HG02642 (cell line): ENCODE measurements around the gene RXFP2.

Source experiments
- ATAC-seq: cut with Tn5 transposase; IDR thresholded peaks from one replicate; pipeline ENCODE4 v1.9.1; 2021; ENCODE audit warnings: mild to moderate bottlenecking; ENCODE audit not compliant: unreplicated experiment, poor library complexity

RXFP2 gene

DNA sequence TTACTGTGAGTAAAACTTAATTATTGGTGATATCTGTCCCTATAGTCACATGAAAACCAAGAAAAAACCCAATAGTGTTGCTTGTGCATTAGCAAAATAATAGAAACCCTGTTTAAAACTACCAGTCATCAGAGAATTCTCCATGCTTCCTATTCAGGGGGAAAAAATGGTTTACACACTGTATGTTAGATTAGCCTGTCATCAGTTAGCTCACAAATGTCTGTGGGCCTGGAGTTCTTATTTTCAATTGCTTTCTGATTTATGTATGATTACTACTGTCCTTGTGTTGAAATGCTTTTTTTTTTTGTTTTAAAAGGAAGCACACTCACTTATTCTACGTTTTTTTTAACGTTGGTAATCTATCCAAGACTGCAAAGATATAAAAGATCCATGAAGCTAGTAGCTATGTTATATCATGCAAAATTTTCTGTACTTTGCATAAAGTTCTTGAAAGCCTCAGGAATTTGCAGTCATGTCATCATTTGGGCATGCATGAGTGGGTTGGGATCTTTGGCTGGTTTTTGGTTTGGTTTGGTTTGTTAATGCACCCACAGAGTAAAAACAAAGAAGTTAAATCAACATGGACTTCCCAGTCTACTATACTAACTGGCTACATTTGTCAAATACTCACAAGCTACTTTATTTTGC lies 25.9 kb downstream of the RXFP2 start:
- no peak for ATAC-seq

DNA sequence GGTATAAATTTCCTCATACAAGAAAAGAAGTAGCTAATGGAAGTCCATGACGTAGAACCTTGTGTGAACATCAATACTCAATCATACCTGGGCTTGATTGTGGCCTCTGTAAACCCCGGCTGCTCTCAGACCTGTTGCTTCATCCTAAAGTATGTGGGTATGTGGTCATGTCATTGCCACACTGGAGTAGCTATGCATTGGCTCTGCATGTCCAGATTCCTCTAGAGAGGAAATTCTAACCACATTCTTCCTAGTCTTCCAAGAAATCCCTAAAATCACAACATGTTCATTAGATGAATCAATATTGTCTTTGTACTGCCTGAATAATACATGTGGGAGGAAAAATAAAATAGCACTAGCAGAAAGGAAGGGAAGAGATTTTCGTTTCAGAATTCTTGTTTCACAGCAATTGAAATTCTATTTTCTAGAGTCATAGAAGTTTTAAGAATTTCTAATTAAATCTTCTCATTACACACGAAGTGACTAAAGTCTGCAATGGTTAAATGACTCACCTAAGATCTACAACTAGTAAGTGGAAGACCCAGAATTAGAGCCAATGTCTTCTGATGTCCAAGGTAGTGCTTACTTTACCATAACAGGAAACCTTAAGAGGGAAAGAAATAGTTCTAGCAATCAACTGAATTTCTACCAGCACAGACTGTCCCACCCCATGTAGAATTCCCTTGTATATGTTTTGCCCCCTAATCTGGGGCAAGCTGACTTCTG lies 28.0 kb downstream of the RXFP2 start:
- ATAC-seq = no peak

DNA sequence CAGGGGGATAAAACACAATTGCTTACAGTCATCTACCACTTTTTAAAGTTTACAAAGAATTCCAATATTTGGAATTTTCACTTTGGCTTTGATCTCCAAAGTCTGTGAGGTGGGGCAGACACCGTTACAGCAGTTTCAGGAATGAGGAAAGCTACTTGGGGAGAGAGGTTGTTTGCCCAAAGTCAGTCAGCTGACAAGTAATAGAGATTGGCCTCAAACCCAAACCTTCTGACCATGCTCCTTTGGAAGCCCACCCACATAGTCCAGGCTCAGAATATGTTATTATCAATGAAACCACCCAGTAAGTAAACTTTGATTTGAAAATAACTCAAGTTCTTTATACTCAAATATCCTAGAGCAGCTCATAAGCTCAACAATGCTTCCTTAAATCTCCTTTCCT lies 29.0 kb downstream of the RXFP2 start:
- ATAC-seq = no peak

DNA sequence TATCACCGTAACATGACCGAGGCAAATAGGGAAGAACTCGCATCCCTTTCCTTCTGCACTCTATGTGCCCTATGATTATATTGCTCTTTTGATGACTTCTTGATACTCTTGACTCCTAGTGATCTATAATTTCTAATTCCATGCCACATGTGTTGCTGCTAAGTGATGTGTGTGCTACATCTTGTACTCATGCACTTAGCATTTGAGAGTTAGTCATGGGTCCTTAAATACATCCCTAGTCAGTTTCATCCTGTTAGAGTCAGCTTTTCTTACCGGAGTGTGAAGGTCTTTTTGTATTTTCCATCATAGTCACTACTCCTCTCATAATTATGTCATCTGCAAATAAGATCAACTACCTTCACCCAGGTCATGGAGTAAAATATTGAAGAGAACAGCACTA lies 30.2 kb downstream of the RXFP2 start:
- ATAC-seq = no peak

DNA sequence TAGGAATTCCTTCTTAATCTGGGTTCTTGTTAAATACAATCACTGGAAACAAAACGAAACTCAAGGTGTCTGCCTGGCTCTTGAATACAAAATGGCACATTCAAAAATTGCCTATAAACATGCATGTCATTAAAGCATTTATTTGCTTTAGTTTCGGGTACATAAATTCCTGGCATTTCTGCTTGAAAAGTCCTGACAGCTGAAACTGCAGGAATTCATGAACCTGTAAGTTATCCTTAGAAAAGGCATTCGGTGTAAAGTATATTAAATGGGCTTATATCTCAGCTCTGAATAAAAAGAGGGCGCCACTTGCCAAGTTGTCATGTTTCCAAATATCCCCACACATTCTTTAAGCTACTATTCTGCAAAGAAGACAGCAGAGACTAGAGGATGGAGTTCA lies 32.9 kb downstream of the RXFP2 start:
- ATAC-seq = no peak

DNA sequence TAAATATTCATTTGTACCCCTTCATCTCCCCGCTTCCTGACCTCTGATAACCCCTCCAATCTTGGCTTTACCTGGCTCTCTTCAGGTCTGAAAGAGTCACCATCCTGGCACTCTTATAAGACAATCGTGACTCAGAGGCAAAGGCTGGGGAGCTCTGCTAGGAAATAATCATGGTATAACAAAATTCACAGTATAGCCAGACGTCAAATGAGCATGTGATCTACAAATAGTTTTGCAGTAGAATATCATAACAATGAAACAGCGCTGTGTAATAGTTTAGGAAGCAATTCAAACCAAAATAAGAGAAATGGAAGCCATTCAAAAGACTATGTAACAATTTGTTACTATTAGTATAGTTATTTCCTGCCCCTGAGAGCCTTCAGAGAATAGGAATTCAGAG lies 34.2 kb downstream of the RXFP2 start:
- no peak for ATAC-seq

DNA sequence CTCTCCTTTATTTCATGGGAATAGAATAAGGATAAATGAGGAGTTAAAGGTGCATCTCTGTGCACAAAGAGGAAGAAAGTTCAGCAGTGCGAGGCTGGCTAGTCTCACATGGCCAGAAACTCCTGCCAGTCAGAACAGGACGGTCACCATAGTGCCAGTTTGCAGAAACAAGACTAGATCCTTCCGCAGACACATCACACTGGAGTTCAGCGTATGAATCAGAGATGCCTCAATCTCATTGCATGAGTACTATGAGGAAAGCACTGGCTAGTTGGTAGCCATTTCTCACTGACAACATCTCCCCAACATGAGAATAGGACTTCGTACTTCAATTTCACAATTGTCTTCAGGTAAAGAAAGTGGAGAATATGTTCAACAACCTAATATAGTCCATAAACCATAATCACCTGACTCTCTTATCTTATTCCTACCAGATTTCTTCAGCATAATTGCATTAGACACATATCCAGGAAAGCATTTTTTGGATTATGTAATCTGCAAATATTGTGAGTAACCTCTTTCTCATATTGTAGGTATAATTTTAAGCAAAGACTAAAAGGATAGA lies 34.9 kb downstream of the RXFP2 start:
- ATAC-seq = no peak

DNA sequence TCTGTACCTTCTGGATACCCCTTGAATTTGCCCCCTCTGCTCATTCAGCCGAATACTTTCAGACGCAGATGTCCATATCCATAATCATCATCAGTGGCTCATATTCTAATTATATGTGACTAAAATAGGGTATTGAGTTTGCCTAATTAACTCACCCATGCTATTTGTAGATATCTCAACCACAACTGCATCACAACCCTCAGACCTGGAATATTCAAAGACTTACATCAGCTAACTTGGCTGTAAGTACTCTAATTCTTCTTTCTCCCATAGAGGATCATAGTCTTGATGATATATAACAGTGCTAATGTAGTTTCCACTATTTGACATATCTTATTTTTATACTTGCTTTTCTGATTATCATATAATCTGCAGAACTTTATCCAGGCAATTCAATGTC lies 35.8 kb downstream of the RXFP2 start:
- ATAC-seq = no peak

DNA sequence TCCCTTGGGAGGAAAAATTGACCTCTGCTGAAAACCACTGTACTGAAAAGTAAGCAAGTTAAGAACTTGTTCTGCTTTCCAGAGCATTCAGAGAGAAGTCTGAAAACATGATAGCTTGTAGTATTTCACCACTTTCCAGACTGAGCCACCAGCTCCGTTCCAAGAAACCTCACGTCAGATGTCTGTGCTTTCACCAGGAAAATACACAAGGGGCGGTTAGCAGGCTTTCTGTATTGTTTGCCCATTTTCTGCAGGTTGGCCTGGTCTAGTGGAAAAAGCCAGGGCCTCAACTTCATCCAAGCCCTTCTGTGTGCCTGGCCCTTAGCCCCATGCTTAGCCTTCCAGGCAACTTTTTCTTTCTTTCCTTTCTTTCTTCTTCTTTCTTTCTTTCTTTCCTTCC lies 36.4 kb downstream of the RXFP2 start:
- no peak for ATAC-seq

DNA sequence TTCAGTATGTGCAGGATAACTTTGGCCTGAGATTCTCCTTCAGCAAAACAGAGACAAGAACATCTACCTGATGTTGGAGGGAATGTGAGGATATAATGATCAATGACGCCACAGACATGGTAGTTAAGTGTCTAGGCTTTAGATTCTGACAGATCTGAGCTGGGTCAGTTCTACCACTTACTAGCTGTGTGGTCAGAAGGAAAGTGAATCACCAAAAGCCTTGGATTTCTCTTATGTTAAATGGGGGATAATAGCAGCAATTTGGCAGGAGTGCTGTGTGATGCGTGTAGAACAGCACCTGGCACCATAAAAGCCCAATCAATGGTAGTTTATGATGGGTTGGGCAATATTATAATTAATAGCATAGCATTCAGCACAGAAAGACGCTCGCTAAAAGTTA lies 41.7 kb downstream of the RXFP2 start:
- ATAC-seq = no peak

DNA sequence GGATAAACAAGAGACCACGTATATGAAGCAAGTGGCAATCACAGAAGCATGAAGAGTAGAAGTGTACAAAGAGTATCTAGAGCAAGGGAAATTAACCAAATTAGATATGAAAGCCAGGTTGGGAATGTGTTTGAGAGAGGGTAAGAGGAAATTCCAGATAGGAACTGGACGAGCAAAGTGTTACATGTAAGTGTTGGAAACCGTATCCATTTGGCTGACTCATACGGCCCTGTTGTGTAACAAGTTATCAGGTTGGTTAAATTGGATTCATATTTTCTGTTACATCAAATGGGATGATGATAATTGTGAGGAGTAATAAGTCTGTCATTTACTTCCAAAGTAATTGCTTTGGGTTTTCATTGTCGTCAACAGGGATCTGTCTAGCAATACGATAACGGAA lies 46.7 kb downstream of the RXFP2 start:
- ATAC-seq = no peak

DNA sequence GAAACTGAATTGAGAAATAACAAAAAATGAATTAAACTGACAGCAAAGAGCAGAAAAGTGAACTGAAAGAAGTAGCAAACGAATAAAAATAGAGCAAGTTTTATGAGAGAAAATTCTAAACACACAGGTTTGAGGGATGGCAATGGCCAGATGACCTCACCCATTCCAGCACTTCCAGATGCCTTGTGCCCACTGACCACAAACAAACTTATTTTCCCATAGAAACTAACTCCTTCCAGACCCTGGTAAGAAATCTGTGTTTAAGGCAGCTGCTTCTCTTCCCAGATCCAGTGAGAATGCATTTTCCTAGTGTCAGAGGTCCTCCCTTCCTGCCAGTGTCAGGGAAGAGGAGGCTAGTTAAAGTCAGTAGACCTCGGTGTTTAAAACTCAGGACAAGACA lies 51.7 kb downstream of the RXFP2 start:
- ATAC-seq = no peak

DNA sequence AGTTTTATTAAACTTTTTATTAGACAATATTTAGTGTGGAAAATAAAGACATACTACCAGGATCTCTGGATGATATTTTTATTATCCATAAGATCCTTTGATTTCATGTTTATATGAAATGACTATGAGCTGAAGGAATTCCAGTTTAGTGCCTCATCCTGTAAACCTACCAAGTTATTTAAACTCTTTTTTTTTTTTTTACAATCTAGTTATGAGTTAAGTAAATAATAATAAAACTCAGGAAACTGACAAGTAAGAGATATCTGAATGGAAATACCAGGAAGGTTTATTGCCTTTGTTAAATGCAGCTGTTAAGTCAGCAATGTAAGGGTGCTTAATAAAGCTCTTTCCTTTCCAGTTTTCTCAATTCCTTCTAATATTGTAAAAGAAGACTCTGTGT lies 53.9 kb downstream of the RXFP2 start:
- ATAC-seq = no peak

DNA sequence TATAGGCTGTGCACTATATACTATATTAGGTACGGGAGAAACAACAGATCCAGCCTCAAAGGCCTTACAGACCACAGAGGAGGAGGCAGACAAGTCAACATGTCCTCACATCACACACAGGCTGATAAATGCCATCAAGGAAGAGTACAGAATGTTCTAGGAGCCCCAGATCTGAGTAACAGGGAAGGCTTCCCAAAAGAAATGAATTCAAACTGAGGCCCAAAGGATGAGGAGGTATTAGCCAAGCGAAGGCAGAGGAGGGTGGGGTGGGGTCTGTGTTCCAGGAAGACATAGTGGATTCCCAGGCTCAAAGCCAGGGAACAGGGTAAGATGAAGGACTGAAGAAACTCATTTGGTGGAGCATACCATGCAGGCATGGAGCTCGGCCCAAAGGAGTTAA lies 55.1 kb downstream of the RXFP2 start:
- no peak for ATAC-seq

DNA sequence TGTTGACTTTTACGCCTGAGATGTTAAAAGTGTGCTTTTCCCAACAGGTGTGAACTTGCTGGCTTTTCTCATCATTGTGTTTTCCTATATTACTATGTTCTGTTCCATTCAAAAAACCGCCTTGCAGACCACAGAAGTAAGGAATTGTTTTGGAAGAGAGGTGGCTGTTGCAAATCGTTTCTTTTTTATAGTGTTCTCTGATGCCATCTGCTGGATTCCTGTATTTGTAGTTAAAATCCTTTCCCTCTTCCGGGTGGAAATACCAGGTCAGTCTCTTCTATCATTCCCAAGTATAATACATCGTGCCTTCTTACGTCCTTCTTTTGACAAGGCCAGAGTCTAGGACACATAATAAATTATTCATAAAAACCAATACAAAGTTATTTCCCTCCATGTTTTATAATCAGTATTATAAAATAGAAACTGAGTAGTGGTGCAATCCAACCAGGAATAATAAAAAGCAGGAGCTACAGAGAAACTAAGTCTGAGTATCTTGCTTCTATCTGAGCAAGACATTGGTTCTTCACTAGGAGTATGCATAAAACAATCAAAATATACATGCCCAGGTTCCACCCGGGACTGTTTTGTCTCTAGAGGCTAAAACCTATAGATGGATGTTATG lies 57.9 kb downstream of the RXFP2 start:
- no peak for ATAC-seq

DNA sequence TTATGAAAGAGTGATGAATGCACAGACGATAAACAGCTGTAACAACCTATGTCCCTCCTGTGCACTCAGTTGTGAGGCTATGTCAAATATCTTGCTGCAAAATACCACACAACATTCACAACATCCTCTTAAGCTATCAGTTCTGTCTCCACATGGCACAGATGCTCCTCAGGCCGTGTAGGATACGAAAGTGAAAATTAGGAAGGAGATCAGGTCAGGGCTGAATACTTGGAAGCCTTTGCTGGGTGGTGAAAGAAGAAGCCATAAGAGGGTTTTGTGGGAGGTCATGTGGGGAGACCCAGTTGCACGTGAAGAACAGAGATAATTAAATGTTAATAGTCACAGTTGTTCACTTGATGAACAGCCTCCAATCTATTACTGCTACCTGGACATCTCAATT lies 58.9 kb downstream of the RXFP2 start:
- no peak for ATAC-seq

DNA sequence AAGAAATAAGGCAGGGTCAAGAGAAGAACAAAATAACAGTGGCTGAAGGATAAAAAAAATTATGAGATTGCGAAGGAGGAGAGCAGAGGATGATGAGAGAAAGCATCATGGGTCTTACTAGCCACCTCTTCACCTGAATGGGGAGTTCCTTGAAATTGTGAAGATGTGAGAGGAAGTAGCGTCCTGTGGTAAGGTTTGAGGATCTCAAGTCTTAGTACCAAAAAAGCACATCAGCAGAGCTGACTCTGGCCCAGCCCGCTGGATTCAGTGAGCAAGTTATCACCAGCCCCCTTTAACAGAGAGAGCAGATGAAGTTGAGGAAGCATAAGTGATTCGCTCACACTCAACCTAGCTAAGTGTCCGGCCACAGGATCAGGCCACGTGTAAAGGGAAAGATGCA lies 61.8 kb downstream of the RXFP2 start:
- no peak for ATAC-seq

DNA sequence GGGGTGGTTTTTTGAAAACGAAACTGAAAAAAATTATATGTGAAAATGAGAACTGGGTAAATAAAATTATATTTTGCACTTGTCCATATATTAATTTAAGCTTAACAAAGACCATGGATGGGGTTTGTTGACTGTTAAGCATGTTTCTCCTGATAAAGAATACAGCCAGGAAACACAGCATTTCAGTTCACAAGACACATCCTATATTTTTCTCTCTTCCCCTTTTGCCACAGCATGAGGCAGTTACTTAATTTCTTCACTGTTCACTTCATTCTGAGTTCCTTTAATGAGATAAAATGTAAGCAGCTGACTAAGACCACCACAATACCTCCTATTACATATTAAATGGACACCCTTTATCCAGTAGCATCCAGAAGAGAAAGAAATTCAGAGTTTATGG lies 64.0 kb downstream of the RXFP2 start:
- ATAC-seq = no peak

DNA sequence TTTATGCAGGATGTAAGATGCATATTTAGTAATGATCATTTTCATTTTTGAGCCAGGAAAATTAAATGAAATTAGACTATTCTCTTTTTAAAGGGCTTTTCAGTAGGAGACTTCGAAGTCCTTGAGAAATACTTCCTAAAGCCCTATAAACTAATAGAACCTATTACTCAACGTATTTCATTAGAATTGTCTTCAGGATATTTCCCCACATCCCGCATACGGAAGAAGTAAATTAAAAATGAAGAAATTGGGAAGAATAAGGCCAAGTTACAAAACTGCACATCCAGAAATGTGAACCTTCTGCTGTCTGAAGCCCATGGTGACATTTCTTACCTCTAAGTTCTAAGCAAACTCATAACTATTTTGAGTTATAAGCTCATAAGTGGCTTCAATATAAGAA lies 66.5 kb downstream of the RXFP2 start:
- no peak for ATAC-seq

DNA sequence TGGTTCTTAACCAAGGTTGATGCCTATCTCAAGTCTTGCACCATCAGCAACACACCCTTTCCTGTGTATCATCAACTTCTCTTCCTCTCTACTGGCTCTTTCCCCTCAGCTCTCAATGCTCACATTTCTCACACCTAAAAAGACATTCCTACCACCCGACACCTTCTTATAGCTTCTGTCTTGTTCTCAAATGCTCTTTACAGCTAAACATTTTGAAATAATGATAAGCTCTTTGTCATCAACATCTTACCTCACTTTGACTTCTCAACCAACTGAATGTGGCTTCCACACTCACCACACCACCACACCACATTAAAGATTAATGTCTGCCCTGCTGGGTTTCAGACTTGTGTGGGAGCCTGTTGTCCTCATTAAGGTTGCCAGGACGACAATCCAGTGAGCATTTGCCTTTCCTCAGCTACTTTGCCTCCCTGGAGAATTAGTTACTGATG lies 67.8 kb downstream of the RXFP2 start:
- ATAC-seq = no peak

DNA sequence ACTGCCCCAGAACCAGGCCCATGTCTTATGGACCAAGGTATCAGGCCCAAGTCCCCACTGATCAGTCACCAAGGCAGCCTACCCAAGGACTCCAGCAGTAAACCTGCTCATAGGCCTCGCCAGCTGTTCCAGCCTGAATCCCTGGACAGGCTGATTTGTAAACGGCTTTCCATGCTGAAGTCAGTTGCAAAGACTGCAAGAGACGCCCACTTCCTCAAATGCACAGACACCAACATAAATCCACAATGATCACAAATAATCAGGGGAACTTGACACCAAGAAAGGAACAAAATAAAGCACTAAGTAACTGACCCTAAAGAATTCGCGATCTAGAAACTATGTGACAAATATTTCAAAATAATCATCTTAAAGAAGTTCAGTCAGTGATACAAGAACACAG lies 75.2 kb downstream of the RXFP2 start:
- ATAC-seq = no peak
